Measurements from ENCODE around the gene P2RY8. TPM values are rescaled to one million over a fixed set of nuclear protein-coding genes. Genes with fewer than 3 reads are reported as not detected.

P2RY8 gene, protein sequence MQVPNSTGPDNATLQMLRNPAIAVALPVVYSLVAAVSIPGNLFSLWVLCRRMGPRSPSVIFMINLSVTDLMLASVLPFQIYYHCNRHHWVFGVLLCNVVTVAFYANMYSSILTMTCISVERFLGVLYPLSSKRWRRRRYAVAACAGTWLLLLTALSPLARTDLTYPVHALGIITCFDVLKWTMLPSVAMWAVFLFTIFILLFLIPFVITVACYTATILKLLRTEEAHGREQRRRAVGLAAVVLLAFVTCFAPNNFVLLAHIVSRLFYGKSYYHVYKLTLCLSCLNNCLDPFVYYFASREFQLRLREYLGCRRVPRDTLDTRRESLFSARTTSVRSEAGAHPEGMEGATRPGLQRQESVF
- total RNA-seq (2021): 0.32 to 0.37 TPM (median 0.32 TPM) in 3 replicates
- percentile 2 among the genes with signal in this experiment for Bru-seq, nascent RNA
- long read RNA-seq, experiment 1: 0 reads
- long read RNA-seq, experiment 2: 0 reads
- long read RNA-seq, experiment 3: 0 reads

DNA sequence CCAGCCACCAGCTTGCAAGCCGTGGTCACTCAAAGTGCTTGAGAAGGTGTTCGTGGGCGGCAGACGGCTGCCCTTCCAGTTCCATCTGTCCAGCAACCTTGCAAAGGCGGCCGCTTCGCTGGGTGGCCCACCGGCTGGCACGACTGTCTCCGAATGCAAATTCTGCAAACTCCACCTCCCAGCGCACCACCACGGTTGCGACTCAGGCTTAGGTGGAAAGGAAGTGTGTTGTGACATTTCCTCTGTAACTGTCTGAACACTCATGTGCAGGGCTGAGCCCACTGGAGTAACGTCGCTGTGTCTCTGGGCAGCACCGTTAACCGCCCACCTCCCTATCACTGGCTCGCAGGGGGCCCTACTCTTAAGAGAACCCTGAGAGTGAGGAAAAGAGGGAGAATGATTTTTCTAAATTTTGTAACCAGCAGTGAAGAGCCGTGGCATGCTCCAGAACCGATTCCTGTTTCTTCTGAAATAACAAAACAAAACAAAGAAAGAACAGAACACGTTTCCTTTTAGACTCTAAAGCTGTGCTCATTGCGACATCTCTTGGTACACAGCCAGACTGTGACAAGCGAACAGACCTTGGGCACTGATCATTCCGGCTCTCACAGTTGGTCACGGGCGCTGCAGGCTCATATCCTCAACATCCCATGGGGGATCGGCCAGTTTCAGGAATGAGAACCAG lies at the start of gene P2RY8:
P2RY8 (minus strand) TSS at position 155 of the 685 bp plus-strand sequence. CDS start 70,627 bp downstream, outside the sequence.
- DNase-seq (ENCODE audit: low spot score) (no peak), ATAC-seq (no peak)
- no peaks in the 10 kb centered on the region for H3K27me3 Mint-ChIP-seq (ENCODE audit: low read depth)
- H3K4me3 Mint-ChIP-seq: no peak within 1 kb of the TSS
- CTCF ChIA-PET: no interaction called here
- POLR2A ChIA-PET: no interaction called here
- H3K9me3 Mint-ChIP-seq: no peaks in the 10 kb centered on the region
- no peaks in the 10 kb centered on the region for H3K36me3 Mint-ChIP-seq
- H3K27ac Mint-ChIP-seq: no peak within 1 kb of the TSS; the same call in 1 of the 2 replicates
- no peak for TF ChIP-seq USF1 (CRISPR knock-in tag; IDR thresholded peaks at IDR 0.05)
- no peak for TF ChIP-seq SMAD4 (CRISPR knock-in tag; IDR thresholded peaks at IDR 0.05)
- TF ChIP-seq ESRRA (CRISPR knock-in tag; IDR thresholded peaks at IDR 0.05; ENCODE audit: borderline replicate concordance): no peak
- TF ChIP-seq ZNF425 (CRISPR knock-in tag; conservative IDR thresholded peaks at IDR 0.05): no peak
- no peaks in the 10 kb centered on the region for H3K4me1 Mint-ChIP-seq

- TF ChIP-seq EMX1 (CRISPR knock-in tag; IDR thresholded peaks at IDR 0.05) (no peak), FOXK1 (CRISPR knock-in tag; IDR thresholded peaks at IDR 0.05) (no peak), ZNF121 (CRISPR knock-in tag; IDR thresholded peaks at IDR 0.05) (peak; percentile 59; the same call in 1 of the 2 replicates)
- H3K4me1 Mint-ChIP-seq: peaks cover 8% of the 10 kb centered on the region
- DNase-seq (ENCODE audit: low spot score): no peak
- no peaks in the 10 kb centered on the region for H3K27me3 Mint-ChIP-seq (ENCODE audit: low read depth)
- 0 out of 2 replicates have a peak, but pooled peaks cover 3% of the 10 kb centered on the region for H3K36me3 Mint-ChIP-seq
- H3K4me3 Mint-ChIP-seq: no peak overlapping the region
- ATAC-seq: no peak
- POLR2A ChIA-PET: no interaction called here
- H3K27ac Mint-ChIP-seq: no peak overlapping the region
- CTCF ChIA-PET: no interaction called here
- H3K9me3 Mint-ChIP-seq: peaks cover 18% of the 10 kb centered on the region
Observed at GRCh38 chrX:1584237-1585011, 47.4 kb upstream of the P2RY8 start.

DNA sequence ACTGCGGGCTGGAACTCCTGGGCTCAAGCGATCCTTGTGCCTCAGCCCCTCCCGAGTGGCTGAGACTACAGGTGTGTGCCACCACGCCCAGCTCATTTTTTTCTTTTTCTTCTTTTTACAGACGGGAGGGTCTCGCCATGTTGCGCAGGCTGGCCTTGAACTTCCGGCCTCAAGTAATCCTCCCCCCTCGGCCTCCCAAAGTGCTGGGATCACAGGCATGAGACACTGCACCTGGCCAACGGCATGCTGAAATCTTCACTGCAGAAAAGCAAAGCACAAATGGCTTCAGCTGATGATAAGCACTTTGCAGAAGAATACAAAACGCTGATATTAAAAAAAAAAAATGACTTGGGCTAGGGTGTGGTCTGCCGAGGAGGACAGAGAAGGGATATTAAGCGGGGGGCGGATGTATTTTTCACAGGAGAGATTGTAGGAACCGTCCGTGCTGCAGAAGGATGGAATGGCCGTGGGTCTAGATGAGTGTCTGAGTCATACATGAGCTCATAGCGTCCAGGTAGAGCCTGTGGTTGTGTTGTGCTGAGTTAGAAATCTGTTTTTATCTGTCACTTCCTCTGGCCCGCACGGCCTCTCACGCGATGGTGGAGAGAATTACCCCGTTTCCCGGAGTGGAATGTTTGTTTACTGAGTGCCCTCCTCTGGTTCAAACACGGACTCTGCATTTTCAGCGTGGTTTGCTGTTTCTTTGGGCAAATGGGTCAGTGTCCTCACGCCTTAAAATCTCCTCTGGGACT lies 45.9 kb upstream of the P2RY8 start:
- POLR2A ChIA-PET: no interaction called here
- ATAC-seq: no peak
- no peak overlapping the region for H3K4me3 Mint-ChIP-seq
- H3K36me3 Mint-ChIP-seq: 0 out of 2 replicates have a peak, but pooled peaks cover 3% of the 10 kb centered on the region
- peaks cover 7% of the 10 kb centered on the region for H3K4me1 Mint-ChIP-seq
- TF ChIP-seq SMAD4 (CRISPR knock-in tag; IDR thresholded peaks at IDR 0.05) (no peak), JUN (CRISPR knock-in tag; IDR thresholded peaks at IDR 0.05) (no peak), ZNF121 (CRISPR knock-in tag; IDR thresholded peaks at IDR 0.05) (no peak), ZSCAN18 (CRISPR knock-in tag; IDR thresholded peaks at IDR 0.05) (no peak), GTF2I (CRISPR knock-in tag; conservative IDR thresholded peaks at IDR 0.05) (no peak), ETV6 (CRISPR knock-in tag; IDR thresholded peaks at IDR 0.05) (no peak), ZNF232 (CRISPR knock-in tag; IDR thresholded peaks at IDR 0.05) (no peak), CREB1 (CRISPR knock-in tag; IDR thresholded peaks at IDR 0.05) (no peak), CREM (CRISPR knock-in tag; IDR thresholded peaks at IDR 0.05) (no peak), NR3C1 (CRISPR knock-in tag; conservative IDR thresholded peaks at IDR 0.05; ENCODE audit: low read depth) (no peak), ZNF396 (CRISPR knock-in tag; IDR thresholded peaks at IDR 0.05; ENCODE audit: borderline replicate concordance) (no peak), ZNF423 (CRISPR knock-in tag; IDR thresholded peaks at IDR 0.05) (no peak), ATF1 (CRISPR knock-in tag; IDR thresholded peaks at IDR 0.05) (no peak), CBFB (CRISPR knock-in tag; IDR thresholded peaks at IDR 0.05; ENCODE audit: low read depth) (no peak)
- TF ChIP-seq, protein P1, sequence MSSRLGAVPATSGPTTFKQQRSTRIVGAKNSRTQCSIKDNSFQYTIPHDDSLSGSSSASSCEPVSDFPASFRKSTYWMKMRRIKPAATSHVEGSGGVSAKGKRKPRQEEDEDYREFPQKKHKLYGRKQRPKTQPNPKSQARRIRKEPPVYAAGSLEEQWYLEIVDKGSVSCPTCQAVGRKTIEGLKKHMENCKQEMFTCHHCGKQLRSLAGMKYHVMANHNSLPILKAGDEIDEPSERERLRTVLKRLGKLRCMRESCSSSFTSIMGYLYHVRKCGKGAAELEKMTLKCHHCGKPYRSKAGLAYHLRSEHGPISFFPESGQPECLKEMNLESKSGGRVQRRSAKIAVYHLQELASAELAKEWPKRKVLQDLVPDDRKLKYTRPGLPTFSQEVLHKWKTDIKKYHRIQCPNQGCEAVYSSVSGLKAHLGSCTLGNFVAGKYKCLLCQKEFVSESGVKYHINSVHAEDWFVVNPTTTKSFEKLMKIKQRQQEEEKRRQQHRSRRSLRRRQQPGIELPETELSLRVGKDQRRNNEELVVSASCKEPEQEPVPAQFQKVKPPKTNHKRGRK (CRISPR knock-in tag; IDR thresholded peaks at IDR 0.05; ENCODE audit: borderline replicate concordance): no peak
- TF ChIP-seq, protein P2, sequence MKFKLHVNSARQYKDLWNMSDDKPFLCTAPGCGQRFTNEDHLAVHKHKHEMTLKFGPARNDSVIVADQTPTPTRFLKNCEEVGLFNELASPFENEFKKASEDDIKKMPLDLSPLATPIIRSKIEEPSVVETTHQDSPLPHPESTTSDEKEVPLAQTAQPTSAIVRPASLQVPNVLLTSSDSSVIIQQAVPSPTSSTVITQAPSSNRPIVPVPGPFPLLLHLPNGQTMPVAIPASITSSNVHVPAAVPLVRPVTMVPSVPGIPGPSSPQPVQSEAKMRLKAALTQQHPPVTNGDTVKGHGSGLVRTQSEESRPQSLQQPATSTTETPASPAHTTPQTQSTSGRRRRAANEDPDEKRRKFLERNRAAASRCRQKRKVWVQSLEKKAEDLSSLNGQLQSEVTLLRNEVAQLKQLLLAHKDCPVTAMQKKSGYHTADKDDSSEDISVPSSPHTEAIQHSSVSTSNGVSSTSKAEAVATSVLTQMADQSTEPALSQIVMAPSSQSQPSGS (CRISPR knock-in tag; IDR thresholded peaks at IDR 0.05; ENCODE audit: borderline replicate concordance, low read depth): no peak
- no peak overlapping the region for H3K27ac Mint-ChIP-seq
- DNase-seq (ENCODE audit: low spot score): no peak
- H3K9me3 Mint-ChIP-seq: peaks cover 18% of the 10 kb centered on the region
- CTCF ChIA-PET: no interaction called here
- H3K27me3 Mint-ChIP-seq (ENCODE audit: low read depth): no peaks in the 10 kb centered on the region
